ENCODE measurements around the gene SCN4A.
"Not testable (repeated sequence)": the region's sequence is repeated elsewhere in the genome, so short reads cannot be mapped to it uniquely, and the experiment has no call there.

SCN4A gene

DNA sequence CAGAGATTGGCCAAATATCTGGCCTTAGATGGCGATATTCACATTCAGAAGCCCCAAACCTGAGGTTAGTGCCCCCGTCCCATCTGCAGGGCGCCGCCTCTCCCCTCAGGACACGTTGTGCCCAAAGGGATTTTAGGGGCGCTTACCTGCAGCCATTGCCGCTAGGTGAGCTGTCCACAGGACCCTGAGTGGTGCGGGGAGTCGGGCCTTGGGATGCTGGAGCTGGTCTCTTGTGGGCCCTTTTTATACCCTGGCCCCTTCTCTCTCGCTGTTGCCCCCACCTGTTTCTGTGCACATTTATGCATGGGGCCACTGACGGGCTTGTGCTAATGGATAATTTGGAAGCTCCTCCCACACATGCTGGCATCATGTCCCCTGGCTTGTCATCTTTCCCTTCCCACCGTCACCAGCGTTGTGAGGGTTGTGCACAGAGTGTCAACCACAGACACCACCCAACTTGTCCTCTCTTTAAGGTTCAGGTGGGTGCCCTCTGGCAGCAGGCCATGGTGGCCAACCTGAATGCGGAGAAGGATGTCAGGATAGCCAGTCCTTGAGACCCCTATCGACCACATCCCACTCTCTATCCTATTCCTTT is 61.6 kb downstream of the SCN4A start, which contains the start of gene CSHL1:
Gene CSHL1 (minus strand): TSS at position 218 of the 595 bp plus-strand sequence. CDS start 62 bp downstream, at position 156.
- no peak for DNase-seq

GRCh38 chr17:63910096-63910495 is 62.6 kb downstream of the SCN4A start:
- DNase-seq, result no peak

DNA sequence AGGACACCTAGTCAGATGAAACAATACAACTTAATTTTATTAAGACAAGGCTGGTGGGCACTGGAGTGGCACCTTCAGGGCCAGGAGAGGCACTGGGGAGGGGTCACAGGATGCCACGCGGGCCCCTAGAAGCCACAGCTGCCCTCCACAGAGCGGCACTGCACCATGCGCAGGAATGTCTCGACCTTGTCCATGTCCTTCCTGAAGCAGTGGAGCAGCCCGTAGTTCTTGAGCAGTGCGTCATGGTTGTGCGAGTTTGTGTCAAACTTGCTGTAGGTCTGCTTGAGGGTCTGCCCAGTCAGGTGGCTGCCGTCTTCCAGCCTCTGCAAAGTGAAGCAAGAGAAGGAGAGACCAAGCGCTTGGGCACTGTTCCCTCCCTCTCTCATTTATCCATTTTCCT is 63.1 kb downstream of the SCN4A start:
- DNase-seq, result not testable (repeated sequence)

DNA sequence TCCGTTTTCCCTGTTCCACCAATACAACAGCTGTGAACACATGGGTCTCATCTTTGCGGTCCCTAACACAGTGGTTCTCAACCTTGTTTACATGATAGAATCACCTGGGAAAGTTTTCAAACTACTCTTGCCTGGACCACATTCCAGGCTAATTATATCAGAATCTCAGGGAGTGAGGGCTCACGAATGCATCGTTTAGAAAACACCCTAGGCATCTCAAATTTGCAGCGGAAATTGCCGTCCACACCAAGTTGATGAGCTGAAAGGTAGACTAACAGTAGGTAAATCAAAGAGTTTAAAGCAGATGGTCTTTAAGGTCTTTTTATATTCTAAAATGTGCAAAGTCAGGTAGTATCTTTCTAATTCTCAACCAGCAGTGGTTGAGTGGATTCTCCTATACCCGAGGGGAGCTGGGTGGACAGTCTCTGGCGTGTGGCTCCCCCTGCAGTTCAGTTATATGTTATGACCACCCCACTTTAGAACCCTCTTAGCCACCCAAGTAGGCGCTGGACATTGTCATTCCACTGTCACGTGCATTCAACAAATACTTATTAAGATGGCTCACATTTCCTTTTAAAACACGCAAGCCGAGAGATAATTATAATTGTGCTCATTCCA is 65.4 kb downstream of the SCN4A start:
- not testable (repeated sequence) for DNase-seq

- not testable (repeated sequence) for DNase-seq
Measured at GRCh38 chr17:63904796-63905195, 67.9 kb downstream of the SCN4A start.

- DNase-seq, result not testable (repeated sequence)
Measured at GRCh38 chr17:63903787-63904201, 68.9 kb downstream of the SCN4A start.

GRCh38 chr17:63901971-63902370 is 70.7 kb downstream of the SCN4A start:
- DNase-seq, result not testable (repeated sequence)

DNA sequence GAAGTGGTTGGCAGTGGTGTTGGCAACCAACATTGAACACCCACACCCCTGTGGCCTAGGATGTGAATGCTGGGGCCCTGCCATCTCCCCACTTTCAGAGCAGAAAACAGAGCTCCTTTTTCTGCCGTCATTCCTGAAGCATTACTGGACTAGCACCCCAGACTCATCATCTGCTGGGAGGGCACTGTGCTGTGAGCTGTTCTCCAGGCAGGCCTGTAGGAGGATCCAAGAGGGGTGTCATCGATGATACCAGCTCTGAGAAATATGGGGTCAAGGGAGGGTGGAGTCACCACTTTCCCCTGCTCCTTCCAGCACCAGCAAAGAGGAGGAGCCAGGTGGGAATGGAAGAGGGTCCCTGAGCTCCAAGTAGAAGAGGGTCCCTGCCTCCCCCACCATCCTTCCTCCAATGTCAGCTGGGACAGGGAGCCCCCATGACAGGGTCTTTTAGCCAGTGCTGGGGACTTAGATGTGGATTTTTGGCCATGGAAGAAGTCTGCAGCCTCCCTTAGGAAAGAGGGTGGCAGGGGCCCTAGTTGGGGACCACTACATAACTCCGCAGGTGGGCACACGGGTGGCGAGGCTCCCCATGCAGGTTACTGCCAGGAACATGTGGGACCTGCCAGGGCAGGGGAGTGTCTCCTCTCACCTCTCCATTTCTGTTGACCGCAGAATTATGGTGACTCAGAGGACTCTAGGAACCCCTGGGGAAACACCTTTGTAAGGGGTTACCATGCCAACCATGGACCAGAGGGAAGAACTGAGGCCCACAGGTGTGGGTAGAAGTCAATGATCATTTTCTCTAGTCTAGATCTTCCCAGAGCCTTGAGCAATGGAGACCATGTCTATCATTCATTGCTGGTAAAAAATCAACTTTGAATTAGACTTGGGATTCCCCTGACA is 73.6 kb downstream of the SCN4A start:
- not testable (repeated sequence) for DNase-seq

DNA sequence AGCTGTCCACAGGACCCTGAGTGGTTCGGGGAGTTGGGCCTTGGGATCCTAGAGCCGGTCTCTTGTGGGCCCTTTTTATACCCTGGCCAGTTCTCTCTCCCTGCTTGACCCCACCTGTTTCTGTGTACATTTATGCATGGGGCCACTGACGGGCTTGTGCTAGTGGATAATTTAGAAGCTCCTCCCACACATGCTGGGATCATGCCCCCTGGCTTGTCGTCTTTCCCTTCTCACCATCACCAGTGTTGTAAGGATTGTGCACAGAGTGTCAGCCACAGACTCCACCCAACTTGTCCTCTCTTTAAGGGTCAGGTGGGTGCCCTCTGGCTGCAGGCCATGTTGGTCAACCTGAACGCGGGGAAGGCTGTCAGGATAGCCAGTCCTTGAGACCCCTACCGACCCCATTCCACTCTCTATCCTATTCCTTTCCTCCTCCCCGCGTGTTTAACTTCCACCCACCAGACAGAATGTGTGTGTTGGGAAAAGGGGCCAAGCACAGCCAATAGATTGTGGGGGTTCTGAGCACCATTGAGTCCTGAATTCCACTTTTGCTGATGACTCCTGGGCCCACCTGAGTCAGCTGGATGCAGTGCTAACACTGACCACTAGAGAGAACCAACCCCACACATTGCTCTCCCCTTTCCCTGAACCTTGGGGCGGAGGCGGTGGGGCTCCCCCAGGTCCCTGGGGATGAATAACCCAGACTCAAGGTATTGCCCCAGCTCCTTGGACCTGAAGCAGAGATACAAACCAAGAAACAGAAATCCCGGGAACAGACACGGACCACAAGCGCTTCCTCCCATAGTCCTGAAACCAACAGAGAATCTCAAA is 76.0 kb downstream of the SCN4A start, which contains the start of gene CSH1:
Gene CSH1 (minus strand): TSS at position 51 of the 831 bp plus-strand sequence. CDS start 63 bp downstream, outside the sequence.
- not testable (repeated sequence) for DNase-seq

- DNase-seq, result not testable (repeated sequence)
Measured at GRCh38 chr17:63894821-63895220, 77.9 kb downstream of the SCN4A start.

GRCh38 chr17:63894021-63894420 is 78.7 kb downstream of the SCN4A start:
- not testable (repeated sequence) for DNase-seq

GRCh38 chr17:63892316-63893037 is 80.2 kb downstream of the SCN4A start:
- not testable (repeated sequence) for DNase-seq

- peak; percentile 21 for DNase-seq
Measured at GRCh38 chr17:63889026-63889848, 83.5 kb downstream of the SCN4A start.
